Glomerular endothelial cell (primary cell): Measurements from ENCODE around the gene KIAA1143. TPM values are rescaled to one million over a fixed set of nuclear protein-coding genes. Genes with fewer than 3 reads are reported as not detected.
A peak's percentile ranks its signal among the peaks of the same experiment; 100 is the strongest.

Experiments used
- DNase-seq: peaks from one replicate; pipeline ENCODE4 v3.0.0-alpha.2; 2011; ENCODE audit warnings: low read depth, low spot score; ENCODE audit errors: extremely low read depth
- total RNA-seq: library from RNA; depleted of rRNA; stranded (reverse); fragments of >200 nt; gene quantifications from 2 replicates; pipeline ENCODE4 v1.2.3, GENCODE V29; 2015

Gene KIAA1143
- total RNA-seq, result 16.7 and 18.1 TPM in 2 replicates

GRCh38 chr3:44761424-44762169, at the start of gene KIAA1143, which contains the start of gene KIF15:
Gene KIAA1143 (minus strand): TSS chr3:44761619. CDS start chr3:44761602, 17 bp downstream.
Gene KIF15 (plus strand): TSS chr3:44761794. CDS start chr3:44761866, 72 bp downstream.
- DNase-seq, result peak; percentile 72

- no peak for DNase-seq
Observed at GRCh38 chr3:44805960-44806359, 44.5 kb upstream of the KIAA1143 start.

- no peak for DNase-seq
Observed at GRCh38 chr3:44803298-44803697, 41.9 kb upstream of the KIAA1143 start.

- DNase-seq, result no peak
Observed at GRCh38 chr3:44802011-44802410, 40.6 kb upstream of the KIAA1143 start.

GRCh38 chr3:44795197-44795596, 33.8 kb upstream of the KIAA1143 start:
- no peak for DNase-seq

- DNase-seq, result no peak
Observed at GRCh38 chr3:44782891-44783290, 21.5 kb upstream of the KIAA1143 start.

- DNase-seq, result no peak
Observed at GRCh38 chr3:44772099-44772442, 10.7 kb upstream of the KIAA1143 start.

- DNase-seq, result no peak
Observed at GRCh38 chr3:44771424-44772098, 10.1 kb upstream of the KIAA1143 start.

GRCh38 chr3:44764248-44764647, 2.8 kb upstream of the KIAA1143 start:
- DNase-seq, result no peak

- no peak for DNase-seq
Observed at GRCh38 chr3:44762690-44763089, 1.3 kb upstream of the KIAA1143 start.

GRCh38 chr3:44762170-44762677, 805 bp upstream of the KIAA1143 start:
- DNase-seq, result peak; percentile 7

- no peak for DNase-seq
Observed at GRCh38 chr3:44761101-44761423, 357 bp downstream of the KIAA1143 start.

- no peak for DNase-seq
Observed at GRCh38 chr3:44734646-44735168, 26.7 kb downstream of the KIAA1143 start.

GRCh38 chr3:44729384-44729910, 32.0 kb downstream of the KIAA1143 start, which contains the start of gene ZNF501:
Gene ZNF501 (plus strand): TSS chr3:44729635. CDS start chr3:44734422, 4,787 bp downstream.
- DNase-seq, result peak; percentile 41

- DNase-seq, result no peak
Observed at GRCh38 chr3:44722103-44722401, 39.4 kb downstream of the KIAA1143 start.

- DNase-seq, result no peak
Observed at GRCh38 chr3:44721231-44722102, 40.0 kb downstream of the KIAA1143 start.

- peak; percentile 54 for DNase-seq
Observed at GRCh38 chr3:44712455-44713075, 48.9 kb downstream of the KIAA1143 start, which contains the start of gene ZNF502. Gene ZNF502 (plus strand): TSS chr3:44712660. CDS start chr3:44720262, 7,602 bp downstream.
